OCI-LY3 (cell line): Measurements from ENCODE around the gene SAAL1.

Experiments
- CTCF ChIP-seq: fragments of 200-600, 300-600 bp; sonication (generic); IDR thresholded peaks from 2 replicates; pipeline ENCODE4 v1.5.1; 2014; ENCODE audit warnings: antibody characterized with exemption, low read length, low read depth
- EZH2phosphoT487 ChIP-seq: fragments of 200-600 bp; shearing (Covaris generic); IDR thresholded peaks from 2 replicates; pipeline ENCODE4 v1.6.1; 2018; ENCODE audit warnings: antibody characterized with exemption, mixed run types, low read depth

- TF ChIP-seq CTCF (no peak), EZH2phosphoT487 (no peak)
These were observed 638 bp downstream of the SAAL1 start for GRCh38 chr11:18105086-18105801.
